Skin of body (tissue), 2 donors: Measurements from ENCODE around the gene ASTN2. TPM values are rescaled to one million over a fixed set of nuclear protein-coding genes. Genes with fewer than 3 reads are reported as not detected.

Experiments used
- DNase-seq: peaks from one replicate; lab custom pipeline; 2025; lab: John Stamatoyannopoulos, UW
- total RNA-seq: library from RNA; depleted of rRNA; stranded (reverse); fragments of >200 nt; gene quantifications from one replicate; pipeline ENCODE4 v1.2.3, GENCODE V29; 2014

ASTN2 gene
- total RNA-seq, 1 donor from 2014 or later = 10.0 TPM

- no peak for DNase-seq
Measured at GRCh38 chr9:116812231-116813030, 602.4 kb downstream of the ASTN2 start.

- DNase-seq = no peak
Measured at GRCh38 chr9:116809656-116810055, 605.2 kb downstream of the ASTN2 start.

- DNase-seq = no peak
Measured at GRCh38 chr9:116806075-116806474, 608.8 kb downstream of the ASTN2 start.

GRCh38 chr9:116800885-116801284, 614.0 kb downstream of the ASTN2 start:
- no peak for DNase-seq

- DNase-seq = no peak
Measured at GRCh38 chr9:116800074-116800473, 614.8 kb downstream of the ASTN2 start.

GRCh38 chr9:116798521-116798920, 616.3 kb downstream of the ASTN2 start:
- DNase-seq = no peak

GRCh38 chr9:116797276-116797675, 617.6 kb downstream of the ASTN2 start:
- DNase-seq = no peak

GRCh38 chr9:116796669-116797068, 618.2 kb downstream of the ASTN2 start:
- no peak for DNase-seq

- DNase-seq = no peak
Measured at GRCh38 chr9:116795821-116796220, 619.0 kb downstream of the ASTN2 start.

GRCh38 chr9:116792271-116792670, 622.6 kb downstream of the ASTN2 start:
- DNase-seq = no peak

GRCh38 chr9:116791326-116791725, 623.5 kb downstream of the ASTN2 start:
- DNase-seq = no peak

GRCh38 chr9:116789081-116789480, 625.8 kb downstream of the ASTN2 start:
- DNase-seq = no peak

GRCh38 chr9:116786737-116787136, 628.1 kb downstream of the ASTN2 start:
- DNase-seq = no peak

- no peak for DNase-seq
Measured at GRCh38 chr9:116777116-116777515, 637.7 kb downstream of the ASTN2 start.

GRCh38 chr9:116774421-116775180, 640.3 kb downstream of the ASTN2 start:
- DNase-seq = no peak

GRCh38 chr9:116767219-116767618, 647.6 kb downstream of the ASTN2 start:
- DNase-seq = no peak

- no peak for DNase-seq
Measured at GRCh38 chr9:116765011-116765410, 649.8 kb downstream of the ASTN2 start.

- no peak for DNase-seq
Measured at GRCh38 chr9:116763770-116764169, 651.1 kb downstream of the ASTN2 start.

- no peak for DNase-seq
Measured at GRCh38 chr9:116760636-116761035, 654.2 kb downstream of the ASTN2 start.

- no peak for DNase-seq
Measured at GRCh38 chr9:116757030-116757429, 657.8 kb downstream of the ASTN2 start.

- DNase-seq = no peak
Measured at GRCh38 chr9:116753389-116753788, 661.5 kb downstream of the ASTN2 start.

- DNase-seq = no peak
Measured at GRCh38 chr9:116750510-116750909, 664.3 kb downstream of the ASTN2 start.

- no peak for DNase-seq
Measured at GRCh38 chr9:116749772-116750171, 665.1 kb downstream of the ASTN2 start.
